Subcutaneous adipose tissue (tissue), 4 donors: ENCODE results near the gene DRAM1. TPM values are rescaled to one million over a fixed set of nuclear protein-coding genes. Genes with fewer than 3 reads are reported as not detected.

Experiments
- total RNA-seq, 4 donors: library from RNA; depleted of rRNA; stranded (reverse); fragments of >200 nt; gene quantifications; one replicate each; pipeline ENCODE4 v1.1.0, GENCODE V29; 2016
- TF ChIP-seq, protein P1 (sequence below): fragments of 450-650 bp; IDR thresholded peaks from one replicate; pipeline ENCODE4 v1.5.1; 2016; ENCODE audit warnings: low read depth, mild to moderate bottlenecking, control low read depth, antibody characterized with exemption, moderate library complexity

The DRAM1 gene
- total RNA-seq, 4 donors from 2014 or later: 14.3 to 52.8 (median 34.4) TPM

DNA sequence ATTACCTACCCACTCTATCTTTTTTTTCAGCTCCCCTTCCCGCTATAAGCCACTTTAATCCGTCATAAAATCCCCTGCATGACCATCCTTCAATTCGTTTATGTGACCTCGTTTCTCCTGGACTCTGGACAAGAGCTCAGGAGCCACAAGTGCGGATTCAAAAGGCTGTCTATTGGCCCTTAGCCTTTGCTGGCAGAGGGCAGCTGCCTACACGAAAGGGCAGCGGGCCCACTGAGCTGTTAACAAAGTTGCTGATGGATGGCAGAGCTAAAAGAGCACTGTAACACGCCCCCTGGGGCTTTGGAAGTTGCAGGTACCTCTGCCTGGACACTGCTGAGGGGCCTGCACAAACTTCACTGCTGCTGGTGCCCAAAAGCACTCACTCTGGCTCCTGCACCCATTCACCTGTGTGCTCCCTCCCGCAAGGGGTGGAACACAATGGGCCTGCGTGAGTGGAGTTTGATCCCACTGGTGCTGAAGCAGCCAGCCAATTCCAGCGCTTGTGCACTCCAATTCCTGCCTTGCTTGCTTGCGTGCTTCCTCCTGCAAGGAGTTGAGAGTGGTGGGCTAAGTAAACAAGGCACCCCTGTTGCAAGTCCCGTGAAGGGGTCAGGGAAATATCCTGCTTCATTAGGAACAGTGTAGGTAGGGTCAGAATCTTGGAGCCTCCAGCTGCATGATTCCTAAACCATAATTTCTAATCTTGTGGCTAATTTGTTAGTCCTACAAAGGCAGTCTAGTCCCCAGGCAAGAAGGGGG is 10.6 kb upstream of the DRAM1 start:
- TF ChIP-seq, protein P1, sequence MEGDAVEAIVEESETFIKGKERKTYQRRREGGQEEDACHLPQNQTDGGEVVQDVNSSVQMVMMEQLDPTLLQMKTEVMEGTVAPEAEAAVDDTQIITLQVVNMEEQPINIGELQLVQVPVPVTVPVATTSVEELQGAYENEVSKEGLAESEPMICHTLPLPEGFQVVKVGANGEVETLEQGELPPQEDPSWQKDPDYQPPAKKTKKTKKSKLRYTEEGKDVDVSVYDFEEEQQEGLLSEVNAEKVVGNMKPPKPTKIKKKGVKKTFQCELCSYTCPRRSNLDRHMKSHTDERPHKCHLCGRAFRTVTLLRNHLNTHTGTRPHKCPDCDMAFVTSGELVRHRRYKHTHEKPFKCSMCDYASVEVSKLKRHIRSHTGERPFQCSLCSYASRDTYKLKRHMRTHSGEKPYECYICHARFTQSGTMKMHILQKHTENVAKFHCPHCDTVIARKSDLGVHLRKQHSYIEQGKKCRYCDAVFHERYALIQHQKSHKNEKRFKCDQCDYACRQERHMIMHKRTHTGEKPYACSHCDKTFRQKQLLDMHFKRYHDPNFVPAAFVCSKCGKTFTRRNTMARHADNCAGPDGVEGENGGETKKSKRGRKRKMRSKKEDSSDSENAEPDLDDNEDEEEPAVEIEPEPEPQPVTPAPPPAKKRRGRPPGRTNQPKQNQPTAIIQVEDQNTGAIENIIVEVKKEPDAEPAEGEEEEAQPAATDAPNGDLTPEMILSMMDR: no peak

DNA sequence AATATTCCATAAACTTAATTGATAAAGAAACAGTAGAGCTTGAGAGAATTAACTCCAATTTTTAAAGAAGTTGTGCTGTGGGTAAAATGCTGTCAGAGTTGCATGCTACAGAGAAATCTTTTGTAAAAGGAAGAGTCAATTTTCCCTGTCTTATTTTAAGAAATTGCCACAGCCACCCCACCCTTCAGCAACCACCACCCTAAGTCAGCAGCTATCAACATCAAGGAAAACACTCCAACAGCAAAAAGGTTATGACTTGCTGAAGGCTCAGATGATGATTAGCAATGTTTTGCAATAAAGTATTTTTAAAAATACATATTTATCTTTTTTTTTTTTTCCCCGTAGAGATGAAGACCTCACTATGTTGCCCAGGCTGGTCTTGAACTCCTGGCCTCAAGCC is 6.5 kb upstream of the DRAM1 start:
- TF ChIP-seq, protein P1: no peak

DNA sequence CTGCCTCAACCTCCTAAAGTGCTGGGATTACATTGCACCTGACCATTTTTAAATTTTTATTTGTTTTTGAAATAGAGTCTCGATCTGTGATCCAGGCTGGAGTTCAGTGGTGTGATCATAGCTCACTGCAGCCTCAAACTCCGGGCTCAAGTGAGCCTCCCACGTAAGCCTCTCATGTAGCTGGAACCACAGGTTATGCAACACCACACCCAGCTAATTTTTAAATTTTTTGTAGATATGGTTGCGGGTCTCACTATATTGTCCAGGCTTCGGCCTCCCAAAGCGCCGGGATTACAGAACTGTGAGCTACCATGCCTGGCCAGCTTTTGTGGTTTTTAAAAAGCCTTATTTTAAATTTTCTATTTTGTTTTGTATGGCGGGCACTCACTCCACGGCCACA is 2.2 kb upstream of the DRAM1 start:
- TF ChIP-seq, protein P1: no peak

DNA sequence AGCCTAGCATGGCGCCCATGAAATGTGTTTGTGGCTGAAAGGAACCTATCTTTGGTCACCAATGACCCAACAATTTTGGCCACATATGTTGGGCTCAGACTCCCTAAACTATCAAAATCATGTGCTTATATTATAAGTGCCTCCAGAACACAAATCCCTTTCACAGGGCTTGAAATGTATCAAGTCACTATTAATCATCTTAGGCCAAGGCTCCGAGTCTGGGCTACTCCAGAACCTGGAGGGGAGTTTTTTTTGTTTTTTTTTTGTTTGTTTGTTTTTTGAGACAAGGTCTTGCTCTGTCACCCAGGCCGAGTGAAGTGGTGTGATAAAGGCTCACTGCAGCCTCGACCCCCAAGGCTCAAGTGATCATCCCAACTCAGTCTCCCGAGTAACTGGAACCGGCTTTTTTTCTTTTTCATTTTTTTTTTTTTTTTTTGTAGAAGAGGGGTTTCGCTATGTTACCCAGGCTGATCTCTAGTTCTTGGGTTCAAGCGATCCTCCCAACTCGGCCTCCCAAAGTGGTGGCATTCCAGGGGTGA is 989 bp upstream of the DRAM1 start:
- TF ChIP-seq, protein P1: no peak

DNA sequence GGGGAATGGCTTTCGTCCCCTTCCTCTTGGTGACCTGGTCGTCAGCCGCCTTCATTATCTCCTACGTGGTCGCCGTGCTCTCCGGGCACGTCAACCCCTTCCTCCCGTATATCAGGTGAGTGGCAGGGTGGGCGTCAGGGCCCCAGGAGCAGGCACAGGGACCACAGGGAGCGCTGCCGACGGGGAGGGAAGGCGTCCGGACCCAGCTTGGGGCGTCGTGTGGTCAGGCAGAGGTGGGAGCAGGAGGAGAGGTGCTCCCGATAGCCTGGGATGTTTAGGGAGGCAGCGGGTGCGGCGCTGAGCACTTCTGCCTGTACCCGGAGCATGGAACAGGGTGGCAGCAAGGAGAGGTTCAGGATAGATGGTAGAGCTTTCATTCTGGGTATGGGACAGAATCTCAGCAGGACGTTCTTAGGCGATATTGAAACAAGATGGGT is 444 bp downstream of the DRAM1 start:
- TF ChIP-seq, protein P1: no peak

DNA sequence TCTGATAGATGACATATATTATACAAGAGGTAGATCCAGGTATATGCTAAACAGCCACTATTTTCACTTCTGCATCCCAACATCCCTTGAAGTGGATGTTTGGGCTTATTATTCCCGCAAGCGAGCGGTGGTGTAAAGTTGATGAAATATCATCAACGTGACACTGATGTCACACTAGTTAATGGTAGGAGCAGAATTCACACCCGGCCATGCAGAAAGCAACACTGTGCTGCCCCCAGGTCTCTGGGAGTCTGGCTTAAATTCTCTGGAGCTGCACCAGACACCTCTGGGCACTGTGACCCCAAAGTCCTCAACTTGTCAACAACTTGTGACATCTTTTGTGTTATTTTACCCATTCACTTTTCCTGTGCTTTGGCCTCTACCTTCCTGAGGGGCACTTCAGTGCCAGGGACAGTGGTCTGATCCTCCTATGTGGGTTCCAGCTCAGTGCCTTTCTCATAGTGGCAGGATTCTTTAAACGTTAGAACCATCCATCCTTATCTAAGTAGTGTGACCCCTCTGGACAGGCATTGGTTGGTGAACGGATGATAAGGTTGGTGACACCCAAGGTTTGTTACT is 952 bp downstream of the DRAM1 start:
- TF ChIP-seq, protein P1: no peak

DNA sequence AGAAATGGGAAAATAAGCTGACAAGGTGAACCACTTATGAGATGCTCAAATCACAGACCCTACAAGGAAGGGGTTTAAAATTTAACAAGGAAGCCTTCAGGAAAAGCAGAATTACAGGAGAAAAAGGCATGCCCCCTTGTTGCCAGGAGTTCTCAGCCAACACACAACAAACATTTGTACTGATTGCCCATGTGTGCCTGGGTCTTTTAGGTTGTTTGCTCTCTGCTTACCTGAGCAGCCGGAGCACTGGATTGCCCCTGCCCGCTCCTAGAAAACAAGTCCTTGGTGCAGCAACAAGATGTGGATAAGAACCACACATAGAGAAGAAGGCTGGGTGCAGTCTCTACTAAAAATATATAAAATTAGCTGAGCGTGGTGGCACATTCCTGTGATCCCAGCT is 3.4 kb downstream of the DRAM1 start:
- TF ChIP-seq, protein P1: no peak
